Measurements from ENCODE around the gene NEK8.
"Not testable (repeated sequence)": the region's sequence is repeated elsewhere in the genome, so short reads cannot be mapped to it uniquely, and the experiment has no call there.

Gene NEK8

DNA sequence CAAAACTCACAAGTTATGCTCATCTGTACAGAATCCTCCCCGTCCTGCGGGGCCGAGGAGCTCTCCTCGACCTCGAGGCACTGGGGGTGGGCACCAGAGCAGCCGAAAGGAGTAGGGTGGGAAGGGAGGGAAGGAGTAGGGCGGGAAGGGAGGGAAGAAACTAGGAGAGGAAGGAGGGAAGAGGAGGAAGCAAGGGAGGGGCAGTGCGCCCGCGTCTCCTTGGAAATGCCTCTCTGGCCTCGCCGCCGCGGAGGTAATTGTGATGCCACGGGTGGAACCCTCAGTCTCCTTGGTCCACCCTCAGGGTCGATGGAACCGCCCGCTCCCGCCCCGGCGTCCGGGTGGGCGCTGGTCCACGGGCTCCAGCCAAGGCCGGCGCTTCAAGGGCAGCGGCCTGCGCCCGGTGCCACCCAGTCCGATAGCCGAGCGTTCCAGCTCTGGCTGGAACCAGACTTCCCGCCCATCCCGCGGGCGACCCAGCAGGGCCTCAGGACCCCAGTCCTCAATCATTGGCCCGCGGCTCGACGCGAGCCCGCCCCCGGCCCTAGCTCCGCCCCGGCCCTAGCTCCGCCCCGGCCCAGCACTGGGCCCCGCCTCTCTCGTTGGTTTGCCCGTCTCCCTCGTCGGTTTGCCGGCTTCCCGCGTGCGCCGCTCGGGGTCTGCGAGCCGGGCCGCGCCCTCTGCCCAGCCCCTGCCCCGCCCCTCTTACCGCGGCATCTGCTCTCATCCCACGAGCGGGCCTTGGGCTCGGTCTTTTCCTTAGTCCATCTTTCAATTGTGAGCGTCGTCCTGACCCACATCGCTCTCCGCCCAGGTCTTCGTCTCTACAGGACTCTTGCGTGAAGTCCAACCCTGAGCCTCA lies 17.5 kb upstream of the NEK8 start:
- peak; percentile 96 for DNase-seq

DNA sequence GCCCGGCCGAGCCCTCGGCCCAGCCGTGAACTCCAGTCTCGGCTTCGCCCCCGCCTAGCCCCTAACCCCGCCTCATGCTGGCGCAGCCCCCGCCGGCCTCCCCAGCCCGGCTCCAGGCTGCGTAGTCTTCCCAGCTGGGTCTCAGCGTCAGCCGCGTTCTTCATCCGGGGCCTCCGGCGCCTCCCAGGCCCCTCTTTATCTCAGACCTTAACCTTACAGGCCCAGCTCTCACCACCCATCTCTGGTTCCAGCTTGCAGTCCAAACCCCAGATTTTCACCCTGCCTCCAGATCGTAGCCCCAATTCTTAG lies 16.9 kb upstream of the NEK8 start, which contains the start of gene PROCA1:
Gene PROCA1, minus strand, starts transcription at position 166 of the 309 bp plus-strand sequence. CDS start 228 bp downstream, outside the sequence.
- no peak for DNase-seq

DNA sequence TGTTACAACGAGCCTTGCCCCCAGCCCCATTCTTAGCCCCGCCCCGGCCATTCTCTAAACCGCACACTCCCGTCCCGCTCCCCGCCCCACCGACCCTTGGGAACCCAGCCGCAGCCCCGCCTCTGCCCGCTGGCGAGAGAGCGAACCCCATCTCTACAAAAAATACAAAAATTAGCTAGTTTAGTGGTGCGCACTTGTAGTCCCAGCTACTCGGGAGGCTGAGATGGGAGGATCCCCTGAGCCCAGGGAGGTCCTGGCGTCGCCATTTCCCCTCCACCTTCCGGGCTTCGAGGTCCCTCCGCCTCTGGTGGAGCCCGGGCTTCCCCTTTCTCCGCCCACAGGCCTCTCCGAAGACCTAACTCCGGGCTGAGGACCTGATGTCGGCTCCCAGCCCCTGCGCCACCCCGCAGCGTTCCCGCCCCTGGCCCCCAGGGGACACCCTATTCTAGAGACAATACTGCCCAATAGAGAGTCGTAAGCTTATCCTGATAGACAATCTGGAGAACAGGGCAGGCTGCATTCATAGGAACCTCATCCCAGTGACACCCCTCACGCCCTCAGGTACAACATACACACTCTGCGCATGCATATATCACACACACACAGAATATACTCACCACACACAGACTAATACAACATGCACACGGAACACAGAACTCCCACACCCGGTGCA lies 16.4 kb upstream of the NEK8 start:
- DNase-seq: peak; percentile 68

GRCh38 chr17:28712705-28713415 lies 15.7 kb upstream of the NEK8 start:
- DNase-seq: no peak

GRCh38 chr17:28714281-28714680 lies 14.3 kb upstream of the NEK8 start:
- DNase-seq: no peak

DNA sequence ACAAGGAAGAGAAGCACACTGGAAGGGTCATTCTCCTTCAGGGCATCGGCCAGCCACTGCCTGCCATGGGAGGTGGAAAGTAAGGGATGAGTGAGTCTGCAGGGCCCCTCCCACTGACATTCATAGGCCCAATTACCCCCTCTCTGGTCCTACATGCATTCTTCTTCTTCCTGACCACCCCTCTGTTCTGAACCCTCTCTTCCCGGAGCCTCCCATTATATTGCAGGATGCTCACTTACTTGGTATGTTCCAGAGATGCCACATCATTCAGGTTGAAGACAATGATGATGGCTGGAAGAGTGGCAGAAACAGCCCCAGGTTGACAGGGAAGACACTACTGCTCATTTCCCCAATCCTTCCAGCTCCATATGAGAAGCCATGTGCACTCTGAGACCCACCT lies 13.4 kb upstream of the NEK8 start:
- no peak for DNase-seq

GRCh38 chr17:28716740-28717577 lies 11.6 kb upstream of the NEK8 start:
- no peak for DNase-seq

DNA sequence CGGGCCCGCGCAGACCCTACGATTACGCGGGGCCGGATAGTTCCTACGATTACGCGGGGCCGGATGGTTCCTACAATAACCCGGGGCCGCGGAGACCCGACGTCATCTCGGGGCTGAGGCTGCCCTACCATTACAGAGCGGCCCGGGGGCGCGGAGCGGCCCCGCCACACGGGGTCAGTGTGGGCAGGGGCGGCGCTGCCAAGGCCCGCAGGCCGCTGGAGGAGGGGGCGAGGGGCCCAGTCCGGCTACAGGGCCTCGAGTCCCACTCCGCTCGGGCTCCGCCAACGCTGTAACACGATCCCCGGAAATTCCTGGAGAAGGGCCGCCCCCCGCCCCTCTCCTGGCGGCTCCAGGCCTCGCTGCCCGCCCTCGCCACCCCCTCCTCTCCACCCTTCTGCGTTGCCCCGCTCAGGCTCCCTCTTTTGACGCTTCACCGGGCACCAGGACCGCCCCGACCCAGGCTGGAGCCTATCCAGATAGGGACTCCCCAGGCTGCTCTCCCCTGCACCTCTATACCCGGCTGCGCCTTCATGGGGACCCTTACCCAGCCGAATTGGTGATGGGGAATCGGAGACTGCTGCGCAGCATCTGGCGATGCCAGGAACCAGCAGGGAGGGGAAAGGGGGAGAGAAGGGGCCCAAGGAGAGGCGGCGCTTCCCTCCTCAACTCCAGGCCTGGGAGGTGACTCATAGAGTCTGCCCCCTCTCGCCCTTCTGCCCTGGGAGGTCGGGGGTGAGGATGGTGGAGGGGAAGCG lies 10.8 kb upstream of the NEK8 start, which contains the start of gene RAB34:
Gene RAB34, minus strand, starts transcription at position 291 of the 755 bp plus-strand sequence. CDS start 602 bp downstream, outside the sequence.
- no peak for DNase-seq

DNA sequence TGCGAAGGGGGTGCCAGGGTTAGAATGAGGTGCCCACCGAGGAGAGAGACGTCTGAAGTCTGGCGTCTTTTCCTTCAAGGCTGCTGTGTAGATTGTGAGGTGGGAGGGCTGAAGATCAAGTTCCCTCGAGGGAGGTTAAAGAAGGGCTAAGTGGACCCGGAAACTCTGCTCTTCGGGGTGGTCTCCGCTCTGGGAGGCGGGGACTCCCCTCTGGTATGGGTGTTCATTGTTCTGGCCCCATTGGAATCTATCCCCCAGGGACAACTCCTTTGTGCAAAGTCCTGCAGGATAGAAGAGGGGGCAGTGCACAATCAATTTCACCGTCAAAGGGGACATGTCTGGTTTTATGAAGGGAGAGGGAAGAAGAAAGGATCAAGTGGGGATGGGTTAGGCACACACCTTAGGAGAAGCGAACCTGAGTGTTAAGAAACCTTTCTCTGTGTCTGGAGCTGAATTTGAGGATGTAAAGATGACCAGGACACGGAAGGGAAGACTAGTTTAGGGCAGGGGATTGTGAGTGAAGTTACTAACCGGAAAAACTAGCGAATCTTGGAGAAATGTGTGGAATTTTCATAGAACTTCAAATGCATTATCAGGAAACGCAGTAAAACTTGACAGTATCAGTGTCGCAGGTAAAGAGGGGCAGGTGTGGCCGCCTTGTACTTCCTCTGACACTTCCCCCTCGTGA lies 10.1 kb upstream of the NEK8 start:
- DNase-seq: no peak

DNA sequence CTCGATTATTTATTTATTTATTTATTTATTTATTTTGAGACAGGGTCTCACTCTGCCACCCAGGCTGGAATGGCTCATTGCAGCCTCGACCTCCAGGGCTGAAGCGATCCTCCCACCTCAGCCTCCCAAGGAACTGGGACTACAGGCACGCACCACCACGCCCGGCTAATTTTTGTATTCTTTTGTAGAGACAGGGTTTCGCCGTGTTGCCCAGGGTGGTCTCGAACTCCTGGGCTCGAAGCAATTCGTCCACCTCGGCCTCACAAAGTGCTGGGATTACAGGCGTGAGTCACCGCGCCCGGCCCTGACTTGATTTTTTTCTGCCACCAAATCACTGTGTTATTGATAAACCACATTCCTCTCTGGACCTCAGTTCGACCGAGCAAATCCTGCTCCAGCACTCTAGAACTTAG lies 9.6 kb upstream of the NEK8 start:
- DNase-seq: no peak

DNA sequence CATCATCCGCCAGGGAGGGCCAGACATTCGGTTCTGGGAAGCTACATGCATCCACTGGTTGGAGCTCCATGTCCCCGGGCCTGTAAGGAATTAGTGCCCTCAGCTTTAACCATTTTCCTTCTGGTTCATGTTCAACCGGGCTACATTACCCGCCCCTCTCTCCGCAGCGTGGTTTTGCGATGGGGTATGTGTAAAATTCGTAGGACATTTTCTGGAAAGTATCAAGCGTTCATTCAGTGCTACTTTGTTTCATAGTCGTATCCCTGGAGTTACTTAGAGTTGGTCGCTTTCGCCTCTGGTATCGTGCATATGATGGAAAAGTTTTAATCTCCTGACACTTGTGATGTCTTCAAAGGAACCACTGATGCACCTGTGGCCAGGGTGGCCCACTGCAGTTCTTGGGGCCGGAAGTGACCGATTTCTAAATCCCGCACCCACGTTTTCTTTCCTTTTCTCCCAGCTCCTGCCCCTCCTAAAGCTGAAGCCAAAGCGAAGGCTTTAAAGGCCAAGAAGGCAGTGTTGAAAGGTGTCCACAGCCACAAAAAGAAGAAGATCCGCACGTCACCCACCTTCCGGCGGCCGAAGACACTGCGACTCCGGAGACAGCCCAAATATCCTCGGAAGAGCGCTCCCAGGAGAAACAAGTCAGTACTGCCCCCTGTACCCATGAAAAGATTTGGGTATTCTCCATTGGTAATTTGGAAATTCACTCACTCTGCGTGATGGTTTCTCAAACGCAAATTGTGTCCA lies 8.2 kb upstream of the NEK8 start:
- DNase-seq: peak; percentile 65

- not testable (repeated sequence) for DNase-seq
These were observed 7.6 kb upstream of the NEK8 start for GRCh38 chr17:28720997-28721329.

DNA sequence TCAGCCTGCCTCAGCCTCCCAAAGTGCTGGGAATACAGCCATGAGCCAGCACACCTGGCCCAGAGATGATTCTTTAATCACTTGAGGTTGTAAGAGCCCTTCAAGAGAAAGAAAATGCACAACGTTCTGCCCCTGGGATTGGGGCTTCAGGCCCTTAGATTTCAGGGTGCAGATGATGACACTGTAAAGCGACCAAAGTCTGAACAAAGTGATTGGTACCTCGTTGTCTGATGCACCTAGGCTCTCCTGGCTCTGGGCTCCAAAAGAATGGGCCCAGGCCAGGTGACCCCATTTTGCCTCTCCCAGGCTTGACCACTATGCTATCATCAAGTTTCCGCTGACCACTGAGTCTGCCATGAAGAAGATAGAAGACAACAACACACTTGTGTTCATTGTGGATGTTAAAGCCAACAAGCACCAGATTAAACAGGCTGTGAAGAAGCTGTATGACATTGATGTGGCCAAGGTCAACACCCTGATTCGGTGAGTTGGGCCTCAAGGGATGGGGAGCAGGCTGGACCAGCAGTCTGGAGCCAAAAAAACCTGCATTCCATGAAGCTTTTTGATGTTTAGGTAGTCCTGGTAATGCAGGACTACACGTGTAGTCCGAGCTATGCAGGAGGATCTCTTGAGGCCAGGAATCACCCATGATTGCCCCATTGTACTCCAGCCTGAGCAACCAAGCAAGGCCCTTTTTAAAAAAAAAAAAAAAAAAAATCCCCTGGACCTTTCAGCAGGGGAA lies 6.0 kb upstream of the NEK8 start:
- DNase-seq: no peak

DNA sequence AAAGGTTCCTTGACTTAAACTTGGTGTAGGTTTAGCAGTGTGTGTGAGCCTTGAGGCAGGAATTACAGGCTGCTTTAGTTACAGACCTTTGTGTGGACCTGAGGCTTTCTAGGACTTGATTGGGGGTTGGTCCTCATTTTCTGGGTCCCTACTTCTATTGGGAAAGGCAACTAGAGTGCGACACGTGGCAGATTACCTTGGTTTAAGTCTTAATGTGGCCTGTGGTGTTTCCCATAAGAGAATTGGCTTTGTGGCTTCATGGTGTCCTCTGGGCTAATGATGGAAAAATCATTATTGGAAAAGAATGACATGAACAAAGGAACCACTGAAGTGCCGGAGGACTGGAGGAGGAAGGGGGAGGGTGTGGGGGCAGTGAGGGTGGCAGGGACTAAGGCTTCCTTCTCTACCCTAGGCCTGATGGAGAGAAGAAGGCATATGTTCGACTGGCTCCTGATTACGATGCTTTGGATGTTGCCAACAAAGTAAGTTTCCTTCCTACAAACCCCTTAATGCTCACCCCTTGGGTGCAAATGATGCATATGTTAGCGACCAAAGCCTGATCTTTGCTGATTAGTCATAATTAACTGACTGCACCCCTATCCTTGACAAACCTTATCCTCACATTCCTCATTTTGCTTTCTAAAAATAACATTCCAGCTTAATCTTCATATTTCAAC lies 5.3 kb upstream of the NEK8 start:
- no peak for DNase-seq

- DNase-seq: not testable (repeated sequence)
These were observed 4.6 kb upstream of the NEK8 start for GRCh38 chr17:28723836-28724499.

- no peak for DNase-seq
These were observed 4.0 kb upstream of the NEK8 start for GRCh38 chr17:28724500-28725165.

GRCh38 chr17:28725166-28725659 lies 3.4 kb upstream of the NEK8 start:
- DNase-seq: peak; percentile 56
